Measurements from ENCODE around the gene SETX.

Gene SETX

DNA sequence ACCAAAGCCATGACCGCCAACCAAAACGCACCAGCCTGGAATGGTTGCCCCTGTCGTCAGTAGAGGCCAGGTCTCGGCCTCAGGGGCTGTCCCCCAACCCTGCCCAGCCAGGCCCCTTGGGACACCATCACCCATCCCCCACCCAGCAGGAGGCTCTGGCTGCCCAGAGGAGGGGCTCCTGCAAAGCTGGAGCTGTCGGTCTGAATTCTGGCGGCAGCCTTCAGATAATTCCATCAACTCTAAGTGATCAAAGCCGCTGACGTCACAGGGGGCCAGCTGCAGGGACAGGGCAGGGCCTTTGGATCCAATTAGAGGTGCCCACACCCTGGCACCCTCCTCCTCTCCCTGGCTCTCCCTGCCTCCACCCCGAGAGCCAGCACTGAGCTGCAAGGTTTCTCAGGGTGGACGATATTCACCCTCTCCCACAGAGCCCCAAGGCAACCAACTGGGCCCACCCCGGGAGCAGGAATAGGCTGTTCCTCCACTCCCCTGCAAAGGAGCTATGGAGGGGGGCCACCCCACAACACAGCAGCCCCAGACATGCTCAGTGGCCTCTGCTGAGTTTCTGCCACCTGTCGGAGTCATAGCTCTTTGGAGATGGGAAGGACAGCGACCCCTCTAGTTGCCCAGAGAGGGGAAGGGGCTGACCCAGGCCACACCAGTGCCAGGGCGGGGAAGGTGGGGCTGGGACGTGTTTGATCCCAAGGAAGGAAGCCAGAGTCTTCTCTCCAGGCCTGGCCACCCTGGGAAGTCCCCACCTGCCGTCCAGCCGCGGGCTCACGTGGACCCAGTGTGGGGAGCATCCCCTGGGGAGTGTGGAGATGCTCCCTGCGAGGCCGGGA is 114.6 kb downstream of the SETX start:
- no peak for DNase-seq (ENCODE audit: low read depth in 2 of 2)

- no peak for DNase-seq (ENCODE audit: low read depth in 2 of 2)
Observed at GRCh38 chr9:132239518-132239917, 115.3 kb downstream of the SETX start.

DNA sequence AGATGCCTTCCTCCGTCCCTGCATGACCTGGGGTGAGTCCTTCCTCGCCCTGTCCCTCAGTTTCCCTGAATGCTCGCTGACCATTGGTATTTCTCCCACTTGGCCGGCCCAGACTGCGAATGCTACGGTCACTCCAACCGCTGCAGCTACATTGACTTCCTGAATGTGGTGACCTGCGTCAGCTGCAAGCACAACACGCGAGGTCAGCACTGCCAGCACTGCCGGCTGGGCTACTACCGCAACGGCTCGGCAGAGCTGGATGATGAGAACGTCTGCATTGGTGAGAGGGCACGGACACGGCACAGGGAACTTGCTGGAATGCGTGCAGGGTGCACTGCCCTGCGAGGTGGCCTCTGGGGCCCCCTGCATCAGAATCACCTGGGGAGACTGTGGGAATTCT is 115.8 kb downstream of the SETX start:
- no peak for DNase-seq (ENCODE audit: low read depth in 2 of 2)

- DNase-seq (ENCODE audit: low read depth in 2 of 2) = no peak
Observed at GRCh38 chr9:132238026-132238972, 116.5 kb downstream of the SETX start.

DNA sequence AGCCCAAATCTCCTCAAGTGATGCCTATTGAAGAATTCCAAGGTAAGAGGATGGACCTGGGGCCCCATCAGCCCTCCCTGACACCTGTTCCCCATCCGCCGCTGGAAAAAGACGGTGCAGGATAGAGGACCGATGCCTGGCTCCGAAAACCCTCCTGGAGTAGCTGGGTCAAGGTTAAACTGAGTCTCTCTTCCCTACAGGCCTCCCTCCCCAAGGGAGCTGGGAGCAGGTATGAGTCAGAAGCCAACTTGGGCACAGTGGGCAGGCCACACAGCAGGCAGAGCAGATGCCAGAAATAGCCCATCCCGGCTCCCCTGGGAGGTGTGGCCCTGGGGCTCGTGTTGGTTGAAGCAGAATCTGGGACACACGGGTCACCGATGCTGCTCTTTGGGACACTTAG is 117.3 kb downstream of the SETX start:
- DNase-seq (ENCODE audit: low read depth in 2 of 2) = no peak

DNA sequence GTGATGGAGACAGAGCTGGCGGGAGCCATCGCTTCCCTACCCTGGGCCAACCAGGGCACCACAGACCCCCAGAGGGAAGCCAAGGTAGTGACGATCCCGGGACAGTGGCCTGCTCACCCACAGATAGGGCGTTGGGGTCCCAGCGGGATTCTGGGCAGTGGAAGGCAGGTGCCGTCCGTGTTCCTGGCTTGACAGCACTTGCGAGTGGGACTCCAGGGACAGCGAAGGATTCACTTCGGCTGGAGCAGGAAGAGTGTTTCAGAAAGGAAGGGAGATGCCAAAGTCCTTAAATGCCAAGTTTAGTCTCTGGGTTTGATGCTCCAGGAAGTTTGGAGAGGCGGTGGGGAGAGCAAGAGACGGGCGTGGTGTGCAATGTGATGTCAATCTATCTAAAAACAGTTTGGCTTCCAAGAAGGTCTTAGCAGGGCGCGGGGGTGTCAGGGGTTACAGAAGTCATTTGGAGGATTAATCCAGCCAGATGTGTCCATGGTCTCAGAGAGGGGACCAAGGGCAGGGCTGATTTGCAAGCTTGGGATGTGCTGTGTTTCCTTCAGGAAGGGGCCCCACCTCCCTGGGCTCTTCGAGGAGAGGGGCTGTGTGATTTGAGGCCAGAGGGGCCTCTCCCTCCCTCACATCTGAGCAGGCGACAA is 118.0 kb downstream of the SETX start:
- no peak for DNase-seq (ENCODE audit: low read depth in 2 of 2)

GRCh38 chr9:132235894-132236661 is 118.7 kb downstream of the SETX start:
- DNase-seq (ENCODE audit: low read depth in 2 of 2) = peak; percentile 54 to 84

DNA sequence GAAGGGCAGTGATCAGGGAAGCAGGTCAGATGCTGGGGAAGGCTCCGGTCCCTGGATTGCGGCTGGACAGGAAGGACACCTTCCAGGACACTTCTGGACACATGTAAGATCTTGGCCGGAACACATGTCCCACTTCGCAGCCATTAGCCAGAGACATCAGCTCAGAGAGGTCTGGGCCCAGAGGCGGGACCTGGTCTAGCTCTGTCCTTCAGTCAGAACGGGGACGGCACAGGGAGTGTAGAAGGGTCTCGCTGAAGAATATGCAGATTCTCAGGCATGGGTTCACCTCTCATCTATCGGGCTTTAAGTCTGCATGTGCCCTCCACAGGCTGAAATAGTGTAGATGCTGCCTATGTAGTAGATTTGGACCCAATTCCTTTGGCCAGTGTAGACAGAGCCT is 119.7 kb downstream of the SETX start:
- no peak for DNase-seq (ENCODE audit: low read depth in 2 of 2)

- DNase-seq (ENCODE audit: low read depth in 2 of 2) = no peak
Observed at GRCh38 chr9:132234535-132234934, 120.3 kb downstream of the SETX start.

DNA sequence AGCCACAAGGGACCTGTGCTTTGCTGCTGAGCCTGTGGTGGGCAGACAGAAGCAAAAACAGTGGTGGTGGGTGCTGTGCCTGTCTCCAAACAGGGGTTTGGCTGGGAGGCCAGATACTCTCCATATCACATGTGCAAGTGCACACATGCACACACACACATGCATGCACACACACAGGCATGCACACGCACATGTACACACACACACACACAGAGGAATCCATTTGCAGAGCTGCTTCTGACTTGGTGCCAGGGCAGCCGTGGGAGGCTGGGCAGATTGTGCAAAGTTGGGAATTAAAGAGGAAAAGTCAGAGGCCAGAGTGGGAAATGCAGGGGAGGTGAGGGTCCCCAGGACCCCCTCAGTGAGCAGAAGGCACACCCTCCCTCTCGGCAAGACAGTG is 121.6 kb downstream of the SETX start:
- no peak for DNase-seq (ENCODE audit: low read depth in 2 of 2)

- DNase-seq (ENCODE audit: low read depth in 2 of 2) = no peak
Observed at GRCh38 chr9:132232522-132232921, 122.3 kb downstream of the SETX start.

DNA sequence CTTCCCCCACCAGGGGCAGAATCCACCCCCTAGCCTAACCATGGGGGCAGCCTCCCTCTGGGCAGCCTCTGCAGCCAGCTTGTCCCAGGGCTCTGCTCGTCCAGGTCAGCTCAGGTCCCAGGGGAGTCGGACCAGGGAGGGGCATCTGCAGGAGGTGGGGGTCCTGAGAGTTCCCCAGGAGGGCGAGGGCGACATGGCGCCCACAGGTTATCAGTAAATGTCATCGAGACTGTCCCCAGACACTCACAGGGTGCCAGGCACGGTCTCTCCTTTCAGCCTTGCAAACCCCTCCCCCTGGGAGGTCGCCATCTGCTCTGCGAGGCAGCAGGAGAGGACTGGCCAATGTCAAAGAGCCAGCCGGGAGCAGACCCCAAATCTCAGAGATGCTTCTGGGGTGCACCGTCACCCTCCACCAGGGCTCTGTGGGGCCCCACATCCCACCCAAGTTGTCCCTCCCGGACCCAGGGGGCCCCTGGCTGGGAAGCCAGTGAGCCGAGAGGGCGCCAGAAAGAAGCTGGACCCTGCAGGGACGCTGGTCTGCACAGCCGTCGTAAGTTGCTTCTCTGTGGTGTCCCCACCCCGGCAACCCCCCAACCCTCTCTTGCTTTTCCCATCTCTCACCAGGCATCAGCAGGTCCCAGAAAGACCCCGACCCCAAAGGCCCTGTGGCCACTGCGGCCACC is 123.6 kb downstream of the SETX start:
- no peak for DNase-seq (ENCODE audit: low read depth in 2 of 2)

- DNase-seq (ENCODE audit: low read depth in 2 of 2) = no peak
Observed at GRCh38 chr9:132230605-132231004, 124.2 kb downstream of the SETX start.

GRCh38 chr9:132228062-132228461 is 126.7 kb downstream of the SETX start:
- no peak for DNase-seq (ENCODE audit: low read depth in 2 of 2)

- DNase-seq (ENCODE audit: low read depth in 2 of 2) = no peak
Observed at GRCh38 chr9:132226571-132227430, 128.0 kb downstream of the SETX start.

DNA sequence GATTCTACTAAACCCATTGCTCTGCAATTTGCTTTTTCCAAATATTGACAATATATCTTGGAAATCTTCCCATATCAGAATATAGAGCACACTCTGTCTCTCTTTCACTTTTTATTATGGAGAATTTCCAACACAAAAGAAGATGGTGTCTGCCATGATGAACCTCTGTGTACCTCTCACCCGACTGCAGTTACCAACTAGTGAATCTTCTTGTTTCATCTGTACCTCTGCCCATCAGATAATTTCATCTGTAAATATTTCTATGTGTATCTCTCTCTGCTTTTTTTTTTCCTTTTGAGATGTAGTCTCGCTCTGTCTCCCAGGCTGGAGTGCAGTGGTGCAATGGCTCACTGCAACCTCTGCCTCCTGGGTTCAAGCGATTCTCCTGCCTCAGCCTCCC is 130.1 kb downstream of the SETX start:
- no peak for DNase-seq (ENCODE audit: low read depth in 2 of 2)

GRCh38 chr9:132221941-132222340 is 132.8 kb downstream of the SETX start:
- no peak for DNase-seq (ENCODE audit: low read depth in 2 of 2)

- DNase-seq (ENCODE audit: low read depth in 2 of 2) = no peak
Observed at GRCh38 chr9:132218208-132218607, 136.6 kb downstream of the SETX start.

DNA sequence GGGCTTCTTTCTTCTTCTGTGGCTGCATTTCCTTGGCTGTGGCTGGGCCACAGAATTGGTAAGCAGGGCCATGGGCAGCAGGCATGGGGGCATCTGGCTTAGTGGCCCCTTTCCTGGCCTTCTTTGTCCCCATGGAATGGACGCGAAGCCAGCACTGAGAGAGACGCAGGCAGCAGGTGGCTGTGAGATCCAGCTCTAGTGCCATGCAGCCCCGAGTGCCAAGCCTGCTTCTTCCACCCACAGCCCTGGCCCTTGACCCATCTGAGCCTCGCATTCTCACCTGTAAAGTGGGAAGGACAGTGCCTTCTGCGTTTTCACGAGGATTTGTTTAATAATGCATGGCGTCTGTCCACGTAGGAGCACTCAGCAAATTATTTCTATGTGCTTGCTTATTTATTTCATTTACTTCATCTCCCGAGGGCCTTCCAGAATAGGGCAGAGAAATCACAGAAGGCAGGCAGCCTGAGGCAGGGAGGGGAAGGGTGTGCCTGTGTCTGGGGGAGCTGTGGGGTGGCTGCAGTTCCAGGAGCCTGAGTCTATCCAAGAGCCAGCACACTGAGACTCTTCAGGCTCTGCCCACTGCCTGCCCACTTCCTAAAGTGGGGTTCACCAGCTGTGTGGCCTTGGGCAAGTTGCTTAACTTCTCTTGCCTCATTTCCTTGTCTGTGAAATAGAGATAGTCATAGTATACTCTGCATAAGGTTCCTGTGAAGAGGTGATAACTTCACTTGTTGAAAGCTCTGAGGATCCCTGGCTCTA is 137.7 kb downstream of the SETX start:
- DNase-seq (ENCODE audit: low read depth in 2 of 2) = no peak
